ENCODE results near the gene FGD6.
A peak's percentile ranks its signal among the peaks of the same experiment; 100 is the strongest.
"Not testable (repeated sequence)": the region's sequence is repeated elsewhere in the genome, so short reads cannot be mapped to it uniquely, and the experiment has no call there.

Gene FGD6

DNA sequence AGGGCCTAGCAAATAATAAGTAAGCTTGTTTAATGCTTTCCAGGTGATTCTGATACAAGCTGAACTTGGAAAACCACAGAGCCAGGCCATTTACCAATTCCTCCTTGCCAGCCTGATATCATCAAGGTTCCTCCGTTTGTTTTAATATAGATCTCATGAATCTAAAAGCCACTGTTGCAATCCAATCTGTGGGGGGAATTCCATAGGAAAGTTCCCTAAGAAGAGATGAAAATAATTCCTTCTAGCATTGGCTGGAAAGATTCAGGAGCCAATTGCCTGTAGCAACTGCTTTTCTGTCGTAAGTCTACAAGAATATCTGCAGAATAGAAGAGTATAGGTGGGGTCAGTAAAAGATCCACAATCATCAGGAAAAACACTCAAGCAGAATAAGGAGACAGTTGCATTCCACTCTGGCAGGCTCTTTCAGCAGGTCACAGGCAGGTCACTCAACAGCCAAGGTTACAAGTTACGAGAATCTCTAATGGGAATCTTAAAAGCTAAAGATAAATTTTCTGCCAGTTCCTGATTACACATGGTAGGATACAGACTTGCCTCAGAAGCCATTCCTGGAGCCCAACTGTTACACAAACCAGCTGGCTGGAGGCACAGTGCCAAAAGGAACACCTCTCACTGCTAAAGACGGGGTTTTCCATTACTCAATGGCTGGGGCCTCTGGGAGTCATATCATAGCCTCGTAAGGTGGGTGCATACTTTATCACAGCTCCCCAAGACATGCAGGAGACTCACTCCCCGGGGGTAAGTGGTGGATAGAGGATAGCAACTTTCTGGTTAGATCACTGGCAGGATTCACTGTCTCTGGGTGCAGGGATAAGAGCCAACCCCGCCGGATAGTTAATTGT is 43.6 kb downstream of the FGD6 start:
- DNase-seq = peak; percentile 0

DNA sequence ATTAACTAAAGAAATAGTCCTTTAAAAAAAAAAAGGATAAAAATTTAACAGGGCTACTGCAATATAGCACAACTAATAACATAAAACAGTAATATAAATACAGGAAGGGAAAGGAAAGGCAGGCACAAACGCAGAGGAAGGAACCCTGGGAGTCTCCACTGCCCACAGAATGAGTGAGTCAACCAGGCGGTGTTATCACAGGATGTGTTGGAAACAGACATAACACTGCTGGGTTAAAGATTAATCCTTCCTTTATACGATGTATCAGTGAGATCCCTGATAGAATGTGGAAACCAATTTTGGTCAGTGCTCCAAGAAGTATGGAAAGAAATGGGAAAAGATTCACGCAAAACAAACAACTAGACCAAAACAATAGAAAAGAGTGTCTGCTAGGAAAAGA is 47.9 kb downstream of the FGD6 start:
- no peak for DNase-seq

DNA sequence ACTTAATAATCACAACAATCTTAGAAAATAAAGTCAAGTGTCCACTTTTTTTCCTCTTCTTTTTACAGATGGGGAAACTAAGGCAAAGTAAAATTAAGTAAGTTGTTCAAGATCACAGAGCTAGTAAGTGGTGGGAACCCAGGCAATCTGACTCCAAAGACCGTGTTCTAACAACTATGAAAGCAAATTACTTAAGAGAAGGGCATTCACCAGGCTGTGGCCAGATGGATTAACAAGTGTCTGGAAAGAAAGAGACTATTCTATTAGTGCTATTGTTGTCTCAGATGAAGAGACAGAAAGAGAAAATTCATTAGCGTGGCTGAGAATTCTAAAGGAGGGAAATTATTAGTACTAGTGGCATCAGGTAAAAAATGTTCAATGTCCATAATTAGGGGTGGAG is 48.5 kb downstream of the FGD6 start:
- no peak for DNase-seq

DNA sequence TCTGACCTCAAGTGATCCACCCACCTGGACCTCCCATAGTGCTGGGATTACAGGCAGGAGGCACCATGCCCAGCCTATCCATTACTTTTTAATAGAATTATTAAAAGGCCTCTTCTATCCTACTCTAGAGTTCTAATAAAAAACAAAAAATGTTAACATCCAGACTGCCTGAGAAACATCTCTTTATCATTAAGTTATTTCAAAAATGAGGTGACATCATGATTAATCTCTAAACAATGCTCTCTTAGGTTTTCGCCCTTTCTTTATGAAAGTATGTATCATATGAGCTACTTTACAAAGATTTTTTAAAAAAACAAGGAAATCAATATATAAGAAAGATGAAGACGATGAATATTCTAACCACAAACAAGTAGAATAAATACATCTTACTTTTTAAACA is 52.6 kb downstream of the FGD6 start:
- DNase-seq = no peak

DNA sequence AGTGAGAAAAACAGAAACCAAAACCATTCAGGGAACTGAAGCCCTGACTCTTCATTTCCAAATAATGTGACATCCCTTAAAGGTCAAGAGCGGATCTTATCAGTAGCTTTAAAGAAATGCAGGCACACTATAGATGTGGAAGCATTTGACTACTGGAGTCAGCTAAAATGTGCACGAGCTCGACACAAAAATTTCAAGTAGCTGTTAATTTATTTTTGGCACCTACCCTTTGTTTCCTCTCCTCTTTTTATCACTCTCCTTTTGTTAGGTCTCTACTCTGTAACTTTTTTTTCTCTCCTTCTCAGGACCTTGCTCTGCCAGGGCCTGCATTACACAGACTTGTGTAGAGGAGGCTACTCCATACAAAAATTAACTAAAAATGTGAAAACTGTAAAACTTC is 58.3 kb downstream of the FGD6 start:
- DNase-seq = no peak

DNA sequence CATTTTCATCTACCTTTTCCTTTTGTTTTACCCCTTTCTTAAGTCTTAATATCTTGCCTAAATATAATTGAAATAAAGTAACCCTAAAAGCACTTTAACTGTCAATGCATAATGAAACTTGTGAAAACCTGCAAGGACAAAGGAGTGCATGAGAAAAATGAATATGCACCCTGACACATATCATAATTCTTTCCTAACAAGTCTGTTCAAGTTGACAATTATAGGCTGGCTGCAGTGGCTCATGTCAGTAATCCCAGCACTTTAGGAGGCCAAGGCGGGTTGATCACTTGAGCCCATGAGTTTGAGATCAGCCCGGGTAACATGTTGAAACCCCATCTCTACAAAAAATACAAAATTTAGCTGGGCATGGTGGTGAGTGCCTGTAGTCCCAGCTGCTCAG is 65.4 kb downstream of the FGD6 start:
- no peak for DNase-seq

DNA sequence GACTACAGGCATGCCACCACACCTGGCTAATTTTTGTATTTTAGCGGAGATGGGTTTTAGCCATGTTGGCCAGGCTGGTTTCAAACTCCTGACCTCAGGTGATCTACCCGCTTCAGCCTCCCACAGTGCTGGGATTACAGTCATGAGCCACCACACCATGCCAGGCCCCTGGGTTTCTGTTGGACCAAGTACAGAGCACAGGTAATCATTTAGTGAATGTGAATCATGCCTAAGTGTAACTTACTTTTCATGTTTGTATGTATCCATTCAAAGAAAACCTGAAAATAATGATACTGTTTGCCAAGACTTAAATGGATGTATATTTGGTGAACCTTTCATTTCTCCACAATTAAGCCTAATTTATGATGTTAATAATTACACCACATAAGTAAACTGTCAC is 65.9 kb downstream of the FGD6 start:
- DNase-seq = no peak

DNA sequence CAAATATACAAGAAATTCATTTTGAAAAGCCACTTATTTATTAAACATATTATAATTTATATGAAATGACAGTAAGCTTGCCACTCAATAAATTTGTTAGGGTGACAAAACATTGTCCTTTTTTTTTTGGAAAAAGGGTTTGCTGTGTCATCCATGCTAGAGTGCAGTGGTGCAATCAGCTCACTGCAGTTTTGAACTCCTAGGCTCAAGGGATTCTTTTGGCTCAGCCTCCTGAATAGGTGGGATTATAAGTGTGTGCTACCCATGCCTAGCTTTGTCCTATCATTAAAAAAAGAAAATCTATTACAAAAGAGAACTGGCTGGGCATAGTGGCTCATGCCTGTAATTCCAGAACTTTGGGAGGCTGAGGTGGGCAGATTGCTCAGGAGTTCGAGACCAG is 66.8 kb downstream of the FGD6 start:
- no peak for DNase-seq

DNA sequence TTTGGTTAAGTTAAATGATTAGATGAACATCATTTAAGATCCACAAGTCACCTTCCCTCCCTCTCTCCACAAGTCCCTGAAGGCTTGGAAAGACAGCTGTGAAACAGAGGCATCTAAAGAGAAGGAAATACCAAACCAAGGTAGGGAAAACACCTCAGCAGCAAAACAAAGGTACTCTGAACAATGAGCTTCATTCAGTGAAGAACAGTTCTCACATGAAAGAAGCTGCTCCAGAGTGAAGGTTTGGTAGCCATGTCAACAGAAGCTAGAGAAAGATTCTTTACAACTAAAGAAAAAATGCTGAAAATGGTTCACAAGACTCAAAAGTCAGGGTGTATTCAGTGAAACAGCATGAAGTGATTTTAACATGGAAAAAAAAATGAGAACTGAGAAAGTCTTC is 69.4 kb downstream of the FGD6 start:
- no peak for DNase-seq

DNA sequence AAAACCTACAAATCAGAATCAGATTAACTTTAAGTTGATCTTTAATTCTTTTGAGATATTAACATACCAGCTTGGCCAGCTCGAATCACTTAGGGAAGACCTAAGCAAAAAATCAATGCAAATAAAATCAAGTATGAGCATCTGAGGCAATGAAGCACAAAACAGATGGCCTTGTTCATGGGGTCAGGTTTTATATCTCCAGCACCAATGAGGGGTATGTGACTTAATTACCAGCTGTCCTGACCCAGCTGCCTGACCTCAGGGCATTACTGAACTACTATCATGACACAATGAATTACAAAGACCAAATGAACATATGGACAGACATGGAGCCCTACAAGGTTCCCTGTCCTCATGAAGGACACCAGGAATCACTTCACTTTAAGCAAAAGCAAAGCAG is 70.5 kb downstream of the FGD6 start:
- DNase-seq = peak; percentile 8

DNA sequence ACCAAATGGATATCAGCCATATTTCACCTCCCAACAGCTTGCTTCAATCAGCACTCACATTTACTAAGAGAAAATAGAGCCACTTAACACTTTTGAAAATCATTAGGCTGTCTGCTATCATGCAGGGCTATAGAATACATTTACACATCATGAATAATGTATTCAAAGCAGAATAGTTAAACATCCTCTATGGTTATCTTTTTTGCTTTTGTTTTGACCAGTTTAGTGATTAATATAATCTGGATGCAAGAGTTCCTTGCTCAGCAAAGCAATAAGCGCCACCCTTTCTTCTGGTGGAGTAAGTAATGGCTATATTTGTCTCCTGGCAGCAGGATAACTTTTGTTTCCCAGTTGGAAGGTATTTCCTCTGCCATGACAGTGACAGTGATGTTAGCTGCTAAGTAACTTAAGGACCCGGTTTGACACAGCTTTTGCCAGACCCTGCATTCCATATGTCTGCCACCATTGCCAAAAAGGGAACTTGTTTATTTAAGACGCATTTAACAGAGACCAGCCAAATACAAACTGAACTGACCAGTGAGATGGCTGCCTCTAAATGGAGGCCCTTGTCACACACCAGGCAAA is 73.6 kb downstream of the FGD6 start:
- no peak for DNase-seq

DNA sequence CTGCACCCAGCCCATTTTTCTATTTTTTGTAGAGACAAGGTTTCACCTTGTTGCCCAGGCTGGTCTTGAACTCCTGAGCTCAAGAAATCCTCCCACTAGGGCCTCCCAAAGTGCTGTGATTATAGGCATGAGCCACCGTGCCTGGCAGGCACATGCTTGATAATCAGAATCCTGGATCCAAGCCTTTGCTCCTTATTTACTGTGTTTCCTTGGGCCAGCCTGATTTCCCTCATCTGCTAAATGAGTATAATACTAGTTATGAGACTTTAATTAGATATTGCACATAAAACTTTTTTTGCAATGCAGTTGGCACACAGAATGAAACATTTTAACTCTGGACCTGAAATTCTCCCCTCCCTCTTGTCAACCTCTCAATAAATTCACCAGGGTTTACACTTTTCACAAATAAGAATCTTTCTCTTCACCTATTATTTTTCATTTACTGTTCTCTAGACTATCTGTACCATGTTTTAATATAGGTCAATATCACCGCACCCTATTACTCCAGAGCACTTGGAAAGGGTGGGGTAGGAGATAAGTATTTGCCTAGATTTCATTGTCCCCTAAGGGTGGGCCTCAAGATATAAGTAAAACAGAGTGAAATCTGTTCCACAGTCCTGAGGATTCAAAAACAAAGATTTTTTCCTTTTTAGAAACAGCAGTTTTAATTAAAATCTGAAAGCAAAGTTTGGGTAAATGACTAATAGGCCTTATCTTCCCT is 74.7 kb downstream of the FGD6 start:
- DNase-seq = no peak

DNA sequence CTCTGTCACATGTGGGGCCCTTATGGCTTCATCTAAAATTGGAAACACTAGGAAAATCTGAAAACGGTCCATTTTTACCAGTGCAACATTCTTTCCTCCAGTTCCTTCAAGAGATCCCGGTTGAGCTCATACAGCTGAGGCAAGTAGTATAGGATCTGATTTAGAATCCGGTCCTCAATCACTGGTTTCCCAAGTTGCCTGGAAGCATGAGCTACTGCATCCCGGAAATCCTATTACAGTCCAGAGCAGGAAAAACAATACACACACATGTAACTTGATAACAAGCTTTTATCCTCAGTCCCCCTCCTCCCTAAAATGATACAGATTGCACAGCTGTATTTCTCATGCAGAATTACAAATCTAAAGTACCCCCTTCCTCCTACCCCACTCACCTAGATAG is 76.0 kb downstream of the FGD6 start:
- DNase-seq = no peak

DNA sequence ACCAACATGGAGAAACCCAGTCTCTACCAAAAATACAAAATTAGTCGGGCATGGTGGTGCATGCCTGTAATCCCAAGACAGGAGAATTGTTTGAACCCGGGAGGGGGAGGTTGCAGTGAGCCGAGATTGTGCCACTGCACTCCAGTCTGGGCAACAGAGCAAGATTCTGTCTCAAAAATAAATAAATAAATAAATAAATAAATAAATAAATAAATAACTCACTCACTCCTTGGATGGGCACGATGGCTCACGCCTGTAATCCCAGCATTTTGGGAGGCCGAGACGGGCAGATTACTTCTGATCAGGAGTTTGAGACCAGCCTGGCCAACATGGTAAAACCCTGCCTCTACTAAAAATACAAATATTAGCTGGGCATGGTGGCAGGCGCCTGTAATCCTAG is 79.2 kb downstream of the FGD6 start:
- DNase-seq = not testable (repeated sequence)

DNA sequence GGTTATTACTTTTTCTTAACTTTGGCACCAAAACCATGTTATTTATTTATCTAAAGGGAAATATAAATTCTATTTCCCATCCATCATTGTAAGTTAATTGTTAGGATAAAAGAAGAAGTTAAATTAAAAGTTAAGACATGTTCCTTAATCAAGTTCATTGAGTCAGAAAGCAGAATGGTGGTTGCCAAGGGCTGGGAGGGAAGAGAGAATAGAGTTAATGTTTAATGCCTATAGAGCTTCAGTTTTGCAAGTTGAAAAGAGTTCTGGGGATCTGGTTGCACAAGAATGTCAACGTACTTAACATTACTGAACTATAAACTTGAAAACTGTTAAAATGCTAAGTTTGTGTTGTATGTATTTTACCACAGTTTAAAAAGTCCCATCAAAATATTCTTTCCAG is 80.7 kb downstream of the FGD6 start:
- no peak for DNase-seq

DNA sequence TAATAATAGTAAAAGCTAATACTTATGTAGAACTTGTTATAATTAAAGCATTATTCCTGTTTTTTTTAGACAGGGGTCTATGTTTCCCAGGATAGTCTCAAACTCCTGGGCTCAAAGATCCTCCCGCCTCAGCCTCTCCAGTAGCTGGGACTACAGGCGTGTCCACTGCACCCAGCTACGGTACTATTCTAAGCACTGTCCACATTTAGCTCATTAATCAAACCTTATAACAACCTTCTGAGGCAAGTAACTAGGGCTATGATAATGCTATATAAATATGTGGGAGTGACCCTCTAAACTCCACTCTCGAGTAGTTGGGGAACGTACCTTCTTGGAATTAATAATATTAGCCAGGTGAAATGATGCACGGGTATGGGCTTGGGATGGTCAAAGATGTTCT is 83.2 kb downstream of the FGD6 start:
- no peak for DNase-seq

DNA sequence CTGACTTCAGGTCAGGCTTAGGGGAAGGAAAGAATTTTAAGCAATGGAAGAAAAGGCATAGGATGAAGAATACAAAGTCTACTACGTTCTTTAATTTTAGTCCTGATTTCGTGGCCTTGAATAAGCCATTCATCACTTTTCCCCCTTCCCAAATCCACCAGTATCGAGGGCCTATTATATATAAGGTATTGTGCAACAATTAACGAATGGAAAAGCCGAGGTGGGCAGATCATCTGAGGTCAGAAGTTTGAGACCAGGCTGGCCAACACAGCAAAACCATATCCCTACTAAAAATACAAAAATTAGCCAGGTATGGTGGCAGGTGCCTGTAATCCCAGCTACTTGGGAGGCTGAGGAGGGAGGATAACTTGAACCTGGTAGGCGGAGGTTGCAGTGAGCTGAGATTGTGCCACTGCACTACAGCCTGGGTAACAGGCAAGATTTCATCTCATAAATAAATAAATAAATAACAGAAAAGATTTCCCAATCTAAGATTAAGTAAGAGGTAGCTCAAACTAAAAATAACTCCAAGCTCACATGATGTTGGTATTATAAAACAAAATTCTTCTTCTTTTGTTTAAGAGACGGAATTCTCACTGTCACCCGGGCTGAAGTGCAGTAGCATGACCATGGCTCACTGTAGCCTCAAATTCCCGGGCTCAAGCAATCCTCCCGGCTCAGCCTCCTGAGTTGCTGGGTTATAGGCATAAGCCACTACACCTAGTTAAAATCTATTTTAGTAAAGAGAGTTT is 85.5 kb downstream of the FGD6 start:
- DNase-seq = no peak

DNA sequence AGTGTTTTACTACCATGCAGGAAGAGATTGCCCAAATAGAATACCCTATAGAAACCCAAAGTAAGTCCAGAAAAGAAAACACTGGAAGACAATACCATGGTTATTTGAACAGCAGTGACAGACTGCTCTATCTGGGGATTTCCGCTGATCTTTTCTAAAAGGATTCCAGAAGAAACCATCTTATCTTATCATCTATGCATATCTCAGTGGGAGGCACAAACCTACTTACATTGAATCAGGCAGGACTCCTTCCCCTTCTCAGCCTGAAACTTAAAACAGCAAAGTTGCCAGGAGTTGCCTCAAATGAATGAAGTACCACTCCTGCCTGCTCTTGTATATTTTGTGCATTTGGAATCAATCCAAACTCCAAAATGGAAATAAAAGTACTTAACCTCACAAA is 87.2 kb downstream of the FGD6 start:
- DNase-seq = no peak

DNA sequence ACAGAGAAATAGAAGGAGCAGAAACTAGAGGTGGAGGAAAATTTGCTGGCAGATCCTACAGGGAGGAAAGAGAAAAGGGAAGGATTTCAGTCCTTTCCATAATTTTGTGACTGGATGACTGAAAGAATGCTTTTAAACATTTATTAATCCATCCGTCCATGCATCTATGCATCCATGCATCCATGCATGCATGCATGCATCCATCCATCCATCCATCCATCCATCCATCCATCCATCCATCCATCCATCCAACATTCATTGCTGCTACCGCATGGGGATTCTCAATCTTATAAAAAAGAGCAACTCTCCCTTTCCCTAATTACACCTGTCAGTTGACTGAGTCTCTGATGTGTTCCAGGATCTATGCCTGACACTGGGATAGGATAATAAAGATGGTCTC is 88.2 kb downstream of the FGD6 start:
- no peak for DNase-seq

DNA sequence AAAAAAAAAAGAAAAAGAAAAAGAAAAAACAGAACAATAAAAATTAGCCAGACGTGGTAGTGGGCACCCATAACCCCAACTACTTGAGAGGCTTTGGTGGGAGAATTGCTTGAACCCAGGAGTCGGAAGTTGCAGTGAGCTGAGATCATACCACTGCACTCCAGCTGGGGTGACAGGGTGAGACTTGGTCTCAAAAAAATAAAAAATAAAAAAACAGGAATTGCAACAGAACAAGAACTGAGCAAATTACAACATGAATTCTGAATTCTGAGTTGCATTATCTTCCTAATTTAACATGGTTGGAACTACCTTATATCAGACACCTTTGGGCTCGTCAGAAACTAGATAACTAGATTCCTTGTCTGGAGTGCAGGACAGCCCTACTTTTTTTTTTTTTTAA is 90.5 kb downstream of the FGD6 start:
- DNase-seq = no peak

DNA sequence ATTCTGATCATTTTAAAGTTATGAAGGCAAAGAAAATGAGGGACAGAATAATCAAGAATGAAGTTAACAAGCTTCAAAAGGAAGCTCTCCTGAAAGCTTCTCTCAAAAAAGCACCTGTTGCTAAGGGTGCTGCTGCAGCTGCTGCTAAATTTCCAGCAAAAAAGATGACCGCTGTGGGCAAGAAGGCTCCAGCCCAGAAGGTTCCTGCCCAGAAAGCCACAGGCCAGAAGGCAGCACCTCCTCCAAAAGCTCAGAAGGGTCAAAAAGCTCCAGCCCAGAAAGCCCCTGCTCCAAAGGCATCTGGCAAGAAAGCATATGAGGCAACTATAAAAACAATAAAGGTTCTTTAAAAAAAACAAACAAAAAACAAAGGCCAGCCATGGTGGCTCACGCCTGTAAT is 91.2 kb downstream of the FGD6 start:
- no peak for DNase-seq

DNA sequence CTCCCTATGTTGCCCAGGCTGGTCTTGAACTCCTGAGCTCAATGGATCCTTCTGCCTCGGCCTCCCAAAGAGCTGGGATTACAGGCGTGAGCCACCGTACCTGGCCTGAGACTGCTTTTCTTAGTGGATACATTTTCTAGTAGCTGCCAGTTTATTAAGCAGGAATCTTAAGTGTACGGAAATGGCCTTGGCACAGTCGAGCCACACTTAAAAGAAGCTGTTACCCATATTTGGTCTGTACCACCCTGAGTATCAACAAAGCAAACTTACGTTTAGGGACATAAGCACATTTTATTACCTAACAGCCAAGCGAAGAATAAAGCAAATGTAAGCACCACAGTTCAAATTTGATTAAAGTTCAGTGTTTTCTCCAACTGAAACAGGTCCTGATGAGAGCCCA is 93.2 kb downstream of the FGD6 start:
- no peak for DNase-seq

DNA sequence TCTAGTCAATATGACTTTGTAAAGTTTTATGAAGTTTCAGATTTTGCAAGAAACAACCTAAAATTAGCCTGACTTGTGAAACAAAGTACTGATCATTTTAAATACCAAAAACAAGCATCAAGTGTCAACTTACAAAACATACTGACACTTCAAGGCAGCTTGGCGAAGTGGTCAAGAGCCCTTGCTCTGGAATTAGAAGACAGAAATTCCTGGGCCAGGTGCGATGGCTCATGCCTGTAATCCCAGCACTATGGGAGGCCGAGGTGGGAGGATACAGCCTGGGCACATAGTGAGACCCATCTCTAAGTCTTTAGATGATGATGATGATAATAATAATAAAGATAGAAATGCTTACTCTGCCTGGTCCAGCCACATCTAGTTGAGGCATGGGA is 98.5 kb downstream of the FGD6 start:
- no peak for DNase-seq

All from NCI-H1694 treated with DMSO at 0.1 percent for 48 hours (cell line).